HG02759 (cell line): Measurements from ENCODE around the gene THSD4.

Source experiments
- ATAC-seq: cut with Tn5 transposase; IDR thresholded peaks from one replicate; pipeline ENCODE4 v1.9.1; 2021; ENCODE audit warnings: mild to moderate bottlenecking, moderate library complexity; ENCODE audit not compliant: unreplicated experiment

The THSD4 gene

GRCh38 chr15:71471347-71471746 lies 356.1 kb downstream of the THSD4 start:
- no peak for ATAC-seq

- ATAC-seq: no peak
Observed at GRCh38 chr15:71472566-71472965, 357.3 kb downstream of the THSD4 start.

- ATAC-seq: no peak
Observed at GRCh38 chr15:71473751-71474150, 358.5 kb downstream of the THSD4 start.

- ATAC-seq: no peak
Observed at GRCh38 chr15:71476823-71477222, 361.6 kb downstream of the THSD4 start.

- ATAC-seq: no peak
Observed at GRCh38 chr15:71480556-71480955, 365.3 kb downstream of the THSD4 start.

- no peak for ATAC-seq
Observed at GRCh38 chr15:71484080-71484479, 368.8 kb downstream of the THSD4 start.

- ATAC-seq: no peak
Observed at GRCh38 chr15:71485094-71485693, 369.9 kb downstream of the THSD4 start.

GRCh38 chr15:71489570-71489969 lies 374.3 kb downstream of the THSD4 start:
- no peak for ATAC-seq

GRCh38 chr15:71493526-71493925 lies 378.3 kb downstream of the THSD4 start:
- ATAC-seq: no peak

GRCh38 chr15:71494563-71495397 lies 379.5 kb downstream of the THSD4 start:
- ATAC-seq: no peak

GRCh38 chr15:71495398-71495780 lies 380.1 kb downstream of the THSD4 start:
- no peak for ATAC-seq

GRCh38 chr15:71496336-71496955 lies 381.2 kb downstream of the THSD4 start:
- ATAC-seq: no peak

- ATAC-seq: no peak
Observed at GRCh38 chr15:71501344-71502076, 386.2 kb downstream of the THSD4 start.

GRCh38 chr15:71502077-71502432 lies 386.8 kb downstream of the THSD4 start:
- ATAC-seq: no peak

GRCh38 chr15:71505962-71506361 lies 390.7 kb downstream of the THSD4 start:
- ATAC-seq: no peak

GRCh38 chr15:71506946-71507345 lies 391.7 kb downstream of the THSD4 start:
- no peak for ATAC-seq

GRCh38 chr15:71508081-71508682 lies 392.9 kb downstream of the THSD4 start:
- no peak for ATAC-seq

- no peak for ATAC-seq
Observed at GRCh38 chr15:71509139-71509538, 393.9 kb downstream of the THSD4 start.

GRCh38 chr15:71510763-71511162 lies 395.5 kb downstream of the THSD4 start:
- ATAC-seq: no peak

GRCh38 chr15:71511796-71512681 lies 396.8 kb downstream of the THSD4 start:
- no peak for ATAC-seq
